K562 (cell line): Measurements from ENCODE around the gene DBH. TPM values are rescaled to one million over a fixed set of nuclear protein-coding genes. Genes with fewer than 3 reads are reported as not detected.

Experiments used
- ATAC-seq: fragments of 200-7000 bp; cut with Tn5 transposase; 3 replicates; pipeline ENCODE4 v1.9.1; 2020; ENCODE audit warnings: moderate library complexity
- BruUV-seq: library from RNA; stranded (reverse); fragments of 400-500 nt; replicated peaks from 2 replicates; lab custom pipeline; 2021; lab: Mats Ljungman, UMichigan
- CTCF ChIA-PET: fragments of 300-600 bp; formaldehyde crosslinking; extraction: SDS; loops from one replicate; lab custom pipeline; 2021; ENCODE audit warnings: low intra/inter-chr PET ratio; lab: Yijun Ruan, JAX
- POLR2A ChIA-PET: fragments of 300-600, 350-650 bp; sonication (Branson Sonifier 250); formaldehyde crosslinking; extraction: SDS; loops from one replicate; lab custom pipeline; 2021; ENCODE audit warnings: antibody characterized with exemption, inconsistent platforms; lab: Yijun Ruan, JAX
- DNase-seq, 4 experiments: peaks; one replicate each; pipeline versions ENCODE4 v3.0.0 to v3.0.0-alpha.2; 2011 to 2018; ENCODE audit warnings: low spot score in 3 of 4, mixed read lengths in 3 of 4; ENCODE audit errors: extremely low read depth in 1 of 4
- FAIRE-seq: peaks from 2 replicates; lab custom pipeline; 2011; peaks lifted over from hg19 to GRCh38; lab: Jason Lieb, UNC
- H2AFZ ChIP-seq: 2 replicates; pipeline ENCODE4 v1.6.0; 2011; ENCODE audit warnings: low read depth, low read length, control low read depth, inconsistent platforms
- H3K27ac ChIP-seq: fragments of 200-600 bp; 3 replicates; pipeline ENCODE4 v1.8.0; 2011; ENCODE audit warnings: low read depth, mild to moderate bottlenecking, control low read depth, inconsistent platforms, low read length, moderate library complexity, mixed read lengths; ENCODE audit errors: extremely low read depth
- H3K27me3 ChIP-seq, 2 experiments: fragments of 300-600 bp in 1 of 2; 2 replicates in 1 of 2; 3 replicates in 1 of 2; pipeline versions ENCODE4 v1.6.0 to v1.8.0; 2011; ENCODE audit warnings: inconsistent platforms in 2 of 2, low read length in 2 of 2, mild to moderate bottlenecking in 1 of 2, mixed read lengths in 1 of 2, moderate library complexity in 1 of 2; ENCODE audit not compliant: control insufficient read depth in 2 of 2, insufficient read depth in 2 of 2
- H3K36me3 ChIP-seq: fragments of 300-600 bp; 3 replicates; pipeline ENCODE4 v1.8.0; 2011; ENCODE audit warnings: mild to moderate bottlenecking, low read length, inconsistent platforms; ENCODE audit not compliant: control insufficient read depth, insufficient read depth
- H3K4me1 ChIP-seq, 2 experiments: fragments of 200-600 bp in 1 of 2; replicated peaks in 1 of 2; 2 replicates in 1 of 2; 3 replicates in 1 of 2; pipeline versions ENCODE4 v1.5.1 to v1.8.0; 2011; ENCODE audit warnings: inconsistent platforms in 2 of 2, low read length in 2 of 2, mild to moderate bottlenecking in 1 of 2, mixed read lengths in 1 of 2, moderate library complexity in 1 of 2; ENCODE audit not compliant: control insufficient read depth in 2 of 2, insufficient read depth in 2 of 2
- H3K4me2 ChIP-seq: 2 replicates; pipeline ENCODE4 v1.6.1; 2011; ENCODE audit warnings: low read length, control low read depth, inconsistent platforms, mixed read lengths; ENCODE audit not compliant: insufficient read depth
- H3K4me3 ChIP-seq: fragments of 200-600 bp; sonication (generic), shearing (Covaris generic); 2 replicates; pipeline ENCODE4 v1.5.1; 2016; ENCODE audit warnings: control low read depth, inconsistent platforms
- H3K79me2 ChIP-seq: fragments of 200-600 bp; 3 replicates; pipeline ENCODE4 v1.8.0; 2011; ENCODE audit warnings: low read length, inconsistent platforms; ENCODE audit not compliant: control insufficient read depth, insufficient read depth
- H3K9ac ChIP-seq, 2 experiments: 2 replicates each; pipeline versions ENCODE4 v1.6.0 to v1.6.1; 2011; ENCODE audit warnings: low read depth in 2 of 2, low read length in 2 of 2, control low read depth in 1 of 2, inconsistent platforms in 1 of 2, mild to moderate bottlenecking in 1 of 2, mixed read lengths in 1 of 2; ENCODE audit not compliant: insufficient read depth in 1 of 2
- H3K9me1 ChIP-seq: one replicate; pipeline ENCODE4 v1.6.0; 2011; ENCODE audit warnings: inconsistent platforms, mild to moderate bottlenecking, low read length, moderate library complexity; ENCODE audit not compliant: control insufficient read depth, insufficient read depth
- H3K9me3 ChIP-seq: replicated peaks from 2 replicates; pipeline ENCODE4 v1.5.1; 2011; ENCODE audit warnings: low read depth, low read length, inconsistent platforms; ENCODE audit not compliant: control insufficient read depth, insufficient read depth
- H4K20me1 ChIP-seq: replicated peaks from 2 replicates; pipeline ENCODE4 v1.6.1; 2011; ENCODE audit warnings: low read length, inconsistent platforms, mixed read lengths; ENCODE audit not compliant: control insufficient read depth, insufficient read depth
- NFIC ChIP-seq: fragments of 450-650 bp; IDR thresholded peaks from 2 replicates; pipeline ENCODE4 v1.6.1; 2017; ENCODE audit warnings: mild to moderate bottlenecking, inconsistent platforms
- NR2C1 ChIP-seq, 2 experiments: fragments of 450-650 bp; IDR thresholded peaks; 2 replicates each; pipeline ENCODE4 v1.6.1; 2017; ENCODE audit warnings: mild to moderate bottlenecking in 2 of 2, antibody characterized with exemption in 1 of 2, inconsistent platforms in 1 of 2, missing compliant biosample characterization in 1 of 2, missing genetic modification characterization in 1 of 2
- PRMT5 ChIP-seq: sonication (generic); formaldehyde crosslinking; IDR thresholded peaks from 2 replicates; pipeline ENCODE4 v1.5.0; 2020; ENCODE audit warnings: missing genetic modification reagents
- TRIM28 ChIP-seq: fragments of 450-650 bp; IDR thresholded peaks from 2 replicates; pipeline ENCODE4 v1.6.1; 2017
- ZBTB17 ChIP-seq: fragments of 450-650 bp; formaldehyde crosslinking; IDR thresholded peaks from 2 replicates; pipeline ENCODE4 v1.4.0; 2020; ENCODE audit warnings: mild to moderate bottlenecking
- ZNF644 ChIP-seq: fragments of 200-800 bp; sonication (Bioruptor generic); IDR thresholded peaks from 2 replicates; pipeline ENCODE4 v1.6.1; 2016; ENCODE audit warnings: low read depth, missing genetic modification characterization, missing compliant biosample characterization
- ZNF717 ChIP-seq: fragments of 250-450 bp; sonication (Bioruptor Pico); IDR thresholded peaks from 2 replicates; pipeline ENCODE4 v1.5.0; 2021
- WGBS: fragments of 100-300 bp; shearing (Covaris generic); methylation state at CpG from one replicate; pipeline ENCODE4 v1.1.6; 2016; ENCODE audit warnings: low coverage, mixed read lengths; ENCODE audit not compliant: insufficient coverage; ENCODE audit errors: missing lambda C conversion rate; 5-methylcytosine and 5-hydroxymethylcytosine counted together
- in situ Hi-C: fragments of 300-500 bp; cut with MboI; formaldehyde crosslinking; loops from 4 replicates; pipeline ENCODE4 v1.15.0; 2018; ENCODE audit warnings: inconsistent platforms, mixed read lengths
- intact Hi-C: fragments of 100-400 bp; cut with micrococcal nuclease; formaldehyde crosslinking; loops from 2 replicates; pipeline ENCODE4 v1.14.2; 2022
- polyA plus RNA-seq, 8 experiments: library from polyadenylated mRNA; depleted of rRNA in 4 of 8; stranded (reverse) in 5 of 8; unstranded in 3 of 8; fragments of >200 nt; fragmentation: Nextera tagmentation in 2 of 8; fragmentation: Illumina TruSeq in 1 of 8; extraction: Ambion mirVana in 2 of 8; extraction: Trizol in 1 of 8; gene quantifications; 2 replicates each; pipeline versions ENCODE4 v1.2.1 to v1.2.3, GENCODE V29; 2011 to 2014; ENCODE audit warnings: inconsistent platforms in 1 of 8, missing spikeins in 1 of 8
- total RNA-seq, 7 experiments: library from RNA; depleted of rRNA in 6 of 7; stranded (reverse); fragments of >200 nt in 6 of 7; fragmentation: Illumina TruSeq in 2 of 7; extraction: Trizol in 2 of 7; gene quantifications; 2 replicates each; pipeline versions ENCODE4 v1.2.1 to v1.2.3, GENCODE V29; 2011 to 2021; ENCODE audit warnings: low replicate concordance in 1 of 7

The DBH gene
- total and polyA plus RNA-seq, 9 of the 15 experiments (the other 6 are each of a cell fraction or from before 2014, with no cell fraction given): not detected

GRCh38 chr9:133640580-133641395 is 4.6 kb downstream of the DBH start:
- Histone ChIP-seq H3K4me2 (no peak overlapping the region), H3K4me3 (no peak overlapping the region), H3K9ac (no peak overlapping the region), H3K4me1 (no peaks in the 10 kb centered on the region), H3K9me1 (peaks cover 3% of the 10 kb centered on the region), H2AFZ (no peak overlapping the region), H3K36me3 (no peaks in the 10 kb centered on the region), H3K79me2 (no peaks in the 10 kb centered on the region), H4K20me1 (peaks cover 14% of the 10 kb centered on the region), H3K27ac (no peak overlapping the region), H3K27me3 (peaks cover 10 to 85% of the 10 kb centered on the region in 2 experiments; a peak in 4 of 5 replicates), H3K9me3 (no peaks in the 10 kb centered on the region)
- POLR2A ChIA-PET: interaction anchor here (0.6 kb wide), 1 partner anchor 8 kb away, joined by 4 read pairs; no protein-coding TSS in a partner anchor
- no peak for ATAC-seq
- WGBS: 0% methylated on average over 13 of the region's 13 CpGs
- in situ Hi-C loops (no loop called here), intact Hi-C loops (no loop called here)
- CTCF ChIA-PET: no interaction called here
- no TSS peak for BruUV-seq
- no peak for DNase-seq
- TF ChIP-seq ZNF644: no peak
- TF ChIP-seq NFIC: peak; percentile 50
- FAIRE-seq: no peak

GRCh38 chr9:133641396-133641655 is 5.2 kb downstream of the DBH start:
- Histone ChIP-seq H3K27me3 (peaks cover 12 to 80% of the 10 kb centered on the region in 2 experiments; a peak in 4 of 5 replicates), H3K79me2 (no peaks in the 10 kb centered on the region), H3K9ac (no peak overlapping the region)
- FAIRE-seq: no peak
- intact Hi-C loops: no loop called here
- TF ChIP-seq ZBTB17 (CRISPR knock-in tag) (no peak), ZNF717 (no peak), TRIM28 (no peak), NR2C1 (IDR thresholded peaks at IDR 0.05) (no peak), NR2C1 (tag; IDR thresholded peaks at IDR 0.05) (no peak), PRMT5 (no peak)
- TF ChIP-seq, all 486 proteins: peak for 0
- in situ Hi-C loops: no loop called here
- Histone ChIP-seq H3K9me1 (peaks cover 3% of the 10 kb centered on the region), H4K20me1 (peaks cover 14% of the 10 kb centered on the region), H3K4me1 (no peaks in the 10 kb centered on the region), H3K27ac (no peak overlapping the region), H3K9me3 (no peaks in the 10 kb centered on the region), H3K36me3 (no peaks in the 10 kb centered on the region), H2AFZ (no peak overlapping the region), H3K4me2 (no peak overlapping the region), H3K4me3 (no peak overlapping the region)
- BruUV-seq: no TSS peak
- DNase-seq (no peak), ATAC-seq (no peak)
- WGBS: 4% methylated on average over 7 of the region's 7 CpGs
- ChIA-PET CTCF (no interaction called here), POLR2A (no interaction called here)
